GM19463 (cell line): ENCODE results near the gene COL12A1.

Experiments
- ATAC-seq: cut with Tn5 transposase; IDR thresholded peaks from one replicate; pipeline ENCODE4 v1.9.1; 2021; ENCODE audit warnings: mild to moderate bottlenecking, moderate library complexity; ENCODE audit not compliant: unreplicated experiment

COL12A1 gene

DNA sequence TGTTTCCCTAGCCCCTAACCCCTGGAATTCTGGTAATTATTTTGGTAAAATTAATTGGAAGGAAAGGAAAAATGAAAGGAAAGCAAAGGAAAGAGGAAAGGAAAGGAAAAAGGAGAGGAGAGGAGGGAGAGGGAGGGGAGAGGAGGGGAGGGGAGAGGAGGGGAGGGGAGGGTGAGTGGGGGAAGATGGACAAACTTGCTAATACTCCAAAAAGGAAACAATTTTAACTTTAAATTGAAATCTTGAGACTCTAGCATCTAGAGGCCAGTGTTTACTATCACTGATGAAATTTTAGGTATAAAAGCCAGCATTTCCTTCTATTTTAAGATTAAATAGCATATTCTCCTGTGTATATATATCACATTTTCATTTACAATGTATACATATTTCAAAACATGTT is 156.5 kb downstream of the COL12A1 start:
- no peak for ATAC-seq

- no peak for ATAC-seq
These were observed 161.0 kb downstream of the COL12A1 start for GRCh38 chr6:75044846-75045245.

- no peak for ATAC-seq
These were observed 164.5 kb downstream of the COL12A1 start for GRCh38 chr6:75041381-75041780.
